Measurements from ENCODE around the gene ZNF296. TPM values are rescaled to one million over a fixed set of nuclear protein-coding genes. Genes with fewer than 3 reads are reported as not detected.

Gene ZNF296
- total and polyA plus RNA-seq, 2 of the 13 experiments (the other 11 are each of a cell fraction or from before 2014, with no cell fraction given): 0.26 to 0.62 TPM

DNA sequence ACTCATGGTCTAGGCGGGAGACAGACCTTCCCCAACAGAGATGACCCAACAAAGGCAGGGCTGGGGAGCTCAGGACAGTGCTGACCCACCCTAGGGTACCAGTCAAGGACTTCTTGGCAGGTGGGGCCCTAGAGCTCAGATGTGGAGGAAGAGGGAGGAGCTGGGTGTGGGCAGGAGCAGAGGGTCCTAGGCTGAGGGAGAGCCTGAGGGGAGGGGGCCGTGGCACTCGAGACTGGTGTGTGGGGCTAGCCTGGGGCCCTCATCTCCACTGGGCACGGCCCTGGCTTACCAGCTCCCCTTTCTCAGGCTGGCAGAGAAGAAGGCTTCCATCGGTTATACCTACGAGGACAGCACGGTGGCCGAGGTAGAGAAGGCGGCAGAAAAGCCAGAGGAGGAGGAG lies 18.8 kb downstream of the ZNF296 start:
- Histone ChIP-seq H3K9me3 (ENCODE audit: low read length) (no peaks in the 10 kb centered on the region), H3K36me3 (replicated peaks in 1 of 2; ENCODE audit: control insufficient read depth in 1 of 2, insufficient read depth in 2 of 2, low read length in 2 of 2) (peaks cover 62 to 89% of the 10 kb centered on the region in 2 experiments), H3K27me3 (ENCODE audit: control insufficient read depth in 1 of 2, insufficient read depth in 2 of 2, low read length in 2 of 2) (no peaks in the 10 kb centered on the region), H3K4me2 (ENCODE audit: low read depth, low read length) (no peak overlapping the region), H4K20me1 (ENCODE audit: insufficient read depth, low read length) (peaks cover 8% of the 10 kb centered on the region; the same call in 1 of the 2 replicates), H2AFZ (ENCODE audit: low read length) (no peak overlapping the region), H3K4me1 (ENCODE audit: insufficient read depth, low read length) (no peaks in the 10 kb centered on the region), H3K79me2 (ENCODE audit: insufficient read depth, low read length) (peaks cover 2% of the 10 kb centered on the region), H3K27ac (ENCODE audit: extremely low read length, insufficient read depth, low read length) (no peak overlapping the region), H3K4me3 (replicated peaks in 1 of 3; ENCODE audit: insufficient read depth in 1 of 3, low read depth in 2 of 3, low read length in 3 of 3) (no peak overlapping the region), H3K9ac (ENCODE audit: insufficient read depth, low read depth, low read length) (no peak overlapping the region)
- DNase-seq (ENCODE audit: low spot score): no peak
- 95% methylated on average over 6 of the region's 9 CpGs for WGBS (ENCODE audit: low lambda C conversion rate)
- in situ Hi-C loops (cut with HindIII; ENCODE audit: extremely low pct_ligation_motif_present, low pct_unique_long_range_greater_than_20kb) (no loop called here), intact Hi-C loops (cut with micrococcal nuclease; ENCODE audit: unreplicated experiment) (no loop called here)
- BruUV-seq (replicated peaks): no TSS peak
- TF ChIP-seq MED8 (CRISPR knock-in tag; IDR thresholded peaks at IDR 0.05; ENCODE audit: insufficient replicate concordance) (no peak), JUN (CRISPR knock-in tag; IDR thresholded peaks at IDR 0.05) (no peak), CCDC6 (CRISPR knock-in tag; IDR thresholded peaks at IDR 0.05) (no peak), MTF1 (CRISPR knock-in tag; IDR thresholded peaks at IDR 0.05) (no peak), MXD3 (CRISPR knock-in tag; IDR thresholded peaks at IDR 0.05) (no peak), RNF2 (conservative IDR thresholded peaks at IDR 0.05; ENCODE audit: low read depth) (no peak), PHF21A (CRISPR knock-in tag; IDR thresholded peaks at IDR 0.05) (no peak), NFIC (IDR thresholded peaks at IDR 0.05; ENCODE audit: low read length) (no peak), ZNF234 (CRISPR knock-in tag; conservative IDR thresholded peaks at IDR 0.05) (no peak), RBM22 (optimal IDR thresholded peaks at IDR 0.05; ENCODE audit: low read length) (peak; percentile 51), SMAD3 (CRISPR knock-in tag; IDR thresholded peaks at IDR 0.05) (no peak), CBFB (CRISPR knock-in tag; IDR thresholded peaks at IDR 0.05) (no peak), AGO2 (optimal IDR thresholded peaks at IDR 0.05; ENCODE audit: low read depth, low read length) (peak; percentile 79), RBFOX2 (IDR thresholded peaks at IDR 0.05; ENCODE audit: low read depth, low read length) (0 out of 2 replicates have a peak, but pooled peaks have one; percentile 37), MLLT10 (CRISPR knock-in tag; IDR thresholded peaks at IDR 0.05) (no peak)
- TF ChIP-seq, protein P1, sequence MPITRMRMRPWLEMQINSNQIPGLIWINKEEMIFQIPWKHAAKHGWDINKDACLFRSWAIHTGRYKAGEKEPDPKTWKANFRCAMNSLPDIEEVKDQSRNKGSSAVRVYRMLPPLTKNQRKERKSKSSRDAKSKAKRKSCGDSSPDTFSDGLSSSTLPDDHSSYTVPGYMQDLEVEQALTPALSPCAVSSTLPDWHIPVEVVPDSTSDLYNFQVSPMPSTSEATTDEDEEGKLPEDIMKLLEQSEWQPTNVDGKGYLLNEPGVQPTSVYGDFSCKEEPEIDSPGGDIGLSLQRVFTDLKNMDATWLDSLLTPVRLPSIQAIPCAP (CRISPR knock-in tag; IDR thresholded peaks at IDR 0.05; ENCODE audit: low read depth): no peak
- TF ChIP-seq, protein P2, sequence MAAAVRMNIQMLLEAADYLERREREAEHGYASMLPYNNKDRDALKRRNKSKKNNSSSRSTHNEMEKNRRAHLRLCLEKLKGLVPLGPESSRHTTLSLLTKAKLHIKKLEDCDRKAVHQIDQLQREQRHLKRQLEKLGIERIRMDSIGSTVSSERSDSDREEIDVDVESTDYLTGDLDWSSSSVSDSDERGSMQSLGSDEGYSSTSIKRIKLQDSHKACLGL (CRISPR knock-in tag; IDR thresholded peaks at IDR 0.05): no peak
- POLR2A ChIA-PET: interaction anchor here (1.0 to 1.2 kb wide), 2 partner anchors 19 kb away, joined by 3 to 5 read pairs; partner anchors contain the start of gene CLASRP
- CTCF ChIA-PET (ENCODE audit: low intra/inter-chr PET ratio, low total read pairs): interaction anchor here (3.0 kb wide), 1 partner anchor 40 kb away, joined by 40 read pairs; no protein-coding TSS in a partner anchor
- ATAC-seq: no peak
- FAIRE-seq: no peak
